Ecto neural progenitor cell (in vitro differentiated cells): ENCODE data around the gene MT1G.
A peak's percentile ranks its signal among the peaks of the same experiment; 100 is the strongest.
"Not testable (repeated sequence)": the region's sequence is repeated elsewhere in the genome, so short reads cannot be mapped to it uniquely, and the experiment has no call there.

ENCODE experiments used
- DNase-seq: peaks from one replicate; pipeline ENCODE4 v3.0.0-alpha.2; 2018; ENCODE audit warnings: low spot score

The MT1G gene

DNA sequence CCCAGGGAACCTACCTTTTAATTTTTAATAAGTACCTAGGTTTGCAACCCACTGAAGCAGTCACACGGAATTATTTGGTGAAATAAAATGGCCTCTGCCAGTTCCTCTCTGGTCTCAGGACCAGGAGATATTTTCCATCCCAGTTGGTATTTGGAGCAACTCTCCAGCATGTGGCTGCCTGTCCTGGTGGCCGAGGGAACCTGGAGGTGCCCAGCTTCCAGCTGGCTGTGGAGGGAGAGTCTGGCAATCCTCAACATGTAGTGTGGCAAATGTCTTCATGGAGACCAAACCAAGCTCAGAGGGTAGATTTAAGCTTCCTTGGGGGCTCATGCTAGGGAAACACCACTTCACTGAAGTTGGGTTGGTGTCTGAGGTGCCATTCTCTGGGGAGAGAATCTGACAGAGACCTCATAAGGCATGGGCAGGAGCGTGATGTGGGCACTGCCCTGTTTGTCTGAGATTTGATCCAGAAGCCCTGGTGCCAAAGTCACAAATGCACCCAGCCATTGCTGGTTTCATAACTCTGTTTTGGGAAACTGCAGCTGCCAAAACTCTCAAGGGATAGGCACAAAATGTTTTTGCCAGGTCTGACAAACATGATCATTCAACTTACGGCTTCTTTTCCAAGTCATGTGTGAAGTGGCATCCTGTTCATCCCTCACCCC is 17.2 kb upstream of the MT1G start:
- no peak for DNase-seq

GRCh38 chr16:56684256-56684925 is 16.5 kb upstream of the MT1G start:
- DNase-seq, result no peak

- no peak for DNase-seq
Measured at GRCh38 chr16:56683424-56684172, 15.7 kb upstream of the MT1G start.

- no peak for DNase-seq
Measured at GRCh38 chr16:56682703-56683397, 15.0 kb upstream of the MT1G start.

- DNase-seq, result peak; percentile 81
Measured at GRCh38 chr16:56681939-56682702, 14.3 kb upstream of the MT1G start, which contains the start of gene MT1X. Gene MT1X (plus strand): TSS chr16:56682470. CDS start chr16:56682541, 71 bp downstream.

GRCh38 chr16:56679818-56680217 is 12.0 kb upstream of the MT1G start:
- DNase-seq, result no peak

GRCh38 chr16:56679078-56679730 is 11.3 kb upstream of the MT1G start:
- DNase-seq, result no peak

DNA sequence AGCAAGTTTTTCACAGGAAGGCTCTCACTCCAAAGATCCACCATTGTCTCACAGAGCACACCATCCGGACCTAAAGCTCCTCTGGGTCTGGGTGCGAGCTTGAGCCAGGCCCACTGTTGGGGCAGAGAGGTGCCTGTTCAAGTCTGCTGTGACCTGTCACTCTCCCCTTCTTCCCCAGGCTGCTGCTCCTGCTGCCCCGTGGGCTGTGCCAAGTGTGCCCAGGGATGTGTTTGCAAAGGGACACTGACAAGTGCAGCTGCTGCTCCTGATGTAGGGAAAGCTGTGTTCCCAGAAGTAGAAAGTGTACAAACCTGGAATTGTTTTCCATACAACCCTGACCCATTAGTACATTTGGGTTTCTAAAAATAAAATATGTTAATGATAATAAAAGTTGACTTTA is 9.6 kb upstream of the MT1G start:
- no peak for DNase-seq

GRCh38 chr16:56675685-56676210 is 7.9 kb upstream of the MT1G start:
- no peak for DNase-seq

GRCh38 chr16:56674570-56674969 is 6.7 kb upstream of the MT1G start:
- not testable (repeated sequence) for DNase-seq

GRCh38 chr16:56673921-56674320 is 6.1 kb upstream of the MT1G start:
- peak; percentile 65 for DNase-seq

DNA sequence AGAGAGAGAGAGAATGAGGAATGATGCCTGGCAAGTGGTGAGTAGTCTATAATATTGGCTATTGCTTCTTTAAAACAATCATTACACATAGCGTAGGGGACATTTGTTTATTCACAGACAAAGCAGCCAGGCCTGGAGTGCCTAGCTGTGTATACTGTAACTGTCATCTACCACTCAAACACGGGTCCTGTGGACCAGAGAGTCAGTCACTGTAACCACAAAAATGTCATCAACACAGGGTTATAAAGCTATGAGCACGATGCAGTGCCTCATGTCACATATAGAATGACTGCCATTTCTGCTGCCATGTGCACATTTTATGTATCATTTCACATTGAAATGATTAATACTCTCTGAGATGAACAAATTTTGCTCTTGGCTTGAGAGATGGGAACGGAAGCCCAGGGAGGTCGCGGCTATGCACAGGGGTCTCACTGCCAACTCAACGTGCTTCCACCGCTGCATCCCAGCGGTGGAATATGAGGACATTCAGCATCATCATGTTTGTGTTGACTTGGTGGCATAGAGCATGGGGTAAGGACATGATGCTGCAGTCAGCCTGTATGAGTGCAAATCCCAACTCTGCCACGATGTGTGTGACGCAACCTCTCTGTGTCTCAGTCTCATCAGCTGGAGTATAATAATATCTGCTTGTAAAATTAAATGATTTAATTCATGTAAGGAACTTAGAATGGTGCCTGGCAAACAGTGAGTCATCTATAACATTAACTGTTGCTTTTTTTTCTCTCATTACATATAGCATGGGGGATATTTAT is 5.1 kb upstream of the MT1G start:
- DNase-seq, result no peak

DNA sequence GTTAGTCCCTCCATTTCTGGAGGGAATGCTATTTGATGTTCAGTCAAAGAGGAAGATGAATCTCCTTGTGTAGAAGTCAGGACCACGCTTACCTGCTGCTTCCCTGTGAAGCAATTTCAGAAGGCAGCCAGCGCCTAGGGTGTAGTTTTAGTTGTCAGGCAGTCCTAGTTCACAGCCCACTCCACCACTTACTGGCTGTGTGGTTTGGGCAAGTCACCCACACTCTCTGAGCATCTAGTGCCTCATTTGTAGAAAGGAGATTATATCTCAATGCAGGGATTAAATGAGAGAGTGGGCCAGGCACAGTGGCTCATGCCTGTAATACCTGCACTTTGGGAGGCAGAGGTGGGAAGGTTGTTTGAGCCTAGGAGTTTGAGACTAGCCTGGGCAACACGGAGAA is 4.3 kb upstream of the MT1G start:
- not testable (repeated sequence) for DNase-seq

DNA sequence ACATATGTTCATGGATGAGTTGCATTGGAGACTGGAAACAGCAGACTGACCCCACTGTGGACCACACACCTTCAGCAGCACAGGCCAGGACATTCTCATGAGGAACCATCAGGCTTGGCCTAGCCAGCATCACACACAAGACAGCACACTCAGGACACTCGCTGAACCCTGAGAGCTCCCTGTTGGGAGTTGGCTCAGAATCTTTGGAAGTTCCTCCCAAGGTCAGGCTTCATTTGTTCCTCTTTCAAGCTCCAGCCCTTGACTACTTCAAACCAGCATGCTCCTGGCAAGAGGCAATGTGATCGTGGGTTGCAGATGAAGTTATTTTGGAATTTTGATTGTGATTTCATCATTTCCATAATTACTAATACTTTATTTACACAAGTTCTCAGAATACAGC is 3.8 kb upstream of the MT1G start:
- not testable (repeated sequence) for DNase-seq

GRCh38 chr16:56670620-56670934 is 2.7 kb upstream of the MT1G start:
- DNase-seq, result no peak

GRCh38 chr16:56669840-56670619 is 2.2 kb upstream of the MT1G start:
- DNase-seq, result no peak

- DNase-seq, result no peak
Measured at GRCh38 chr16:56669005-56669839, 1.4 kb upstream of the MT1G start, which contains the start of gene MT1H. Gene MT1H (plus strand): TSS chr16:56669814. CDS start chr16:56669885, 71 bp downstream.
